IMR-90 (cell line): Measurements from ENCODE around the gene DAAM1.

Source experiments
- BHLHE40 ChIP-seq: fragments of 150-350 bp; IDR thresholded peaks from 2 replicates; pipeline ENCODE4 v1.6.1; 2016; ENCODE audit warnings: mild to moderate bottlenecking, low read depth, low read length
- CEBPB ChIP-seq: IDR thresholded peaks from 2 replicates; pipeline ENCODE4 v1.6.1; 2012; ENCODE audit warnings: low read depth, low read length, improper control_type of control experiment
- CHD1 ChIP-seq: IDR thresholded peaks from 2 replicates; pipeline ENCODE4 v1.6.1; 2012; ENCODE audit warnings: low read depth, low read length, improper control_type of control experiment
- ELK1 ChIP-seq: fragments of 150-350 bp; IDR thresholded peaks from 2 replicates; pipeline ENCODE4 v1.6.1; 2016; ENCODE audit warnings: low read depth, mild to moderate bottlenecking, low read length, moderate library complexity, borderline replicate concordance
- FOS ChIP-seq: fragments of 150-350 bp; IDR thresholded peaks from 2 replicates; pipeline ENCODE4 v1.6.1; 2016; ENCODE audit warnings: low read depth, low read length
- MAFK ChIP-seq: IDR thresholded peaks from 2 replicates; pipeline ENCODE4 v1.6.1; 2012; ENCODE audit warnings: low read depth, low read length, improper control_type of control experiment
- MAZ ChIP-seq: IDR thresholded peaks from 2 replicates; pipeline ENCODE4 v1.6.1; 2012; ENCODE audit warnings: low read depth, mild to moderate bottlenecking, low read length, improper control_type of control experiment, moderate library complexity, borderline replicate concordance
- MXI1 ChIP-seq: IDR thresholded peaks from 2 replicates; pipeline ENCODE4 v1.6.1; 2012; ENCODE audit warnings: low read depth, mild to moderate bottlenecking, low read length, moderate library complexity, borderline replicate concordance
- NFE2L2 ChIP-seq: fragments of 150-350 bp; IDR thresholded peaks from 2 replicates; pipeline ENCODE4 v1.6.1; 2016; ENCODE audit warnings: low read depth, mild to moderate bottlenecking, low read length
- POLR2A ChIP-seq: IDR thresholded peaks from 2 replicates; pipeline ENCODE4 v1.6.1; 2012; ENCODE audit warnings: mild to moderate bottlenecking, low read depth, low read length
- RAD21 ChIP-seq: IDR thresholded peaks from 2 replicates; pipeline ENCODE4 v1.6.1; 2012; ENCODE audit warnings: low read length, improper control_type of control experiment
- RFX5 ChIP-seq: IDR thresholded peaks from 2 replicates; pipeline ENCODE4 v1.8.0; 2012; ENCODE audit warnings: low read depth, mild to moderate bottlenecking, low read length, moderate library complexity
- SMC3 ChIP-seq: fragments of 150-350 bp; IDR thresholded peaks from 2 replicates; pipeline ENCODE4 v1.6.1; 2016; ENCODE audit warnings: low read depth, mild to moderate bottlenecking, antibody characterized with exemption, low read length, moderate library complexity
- TF ChIP-seq, protein P1 (sequence below): conservative IDR thresholded peaks from 2 replicates; pipeline ENCODE4 v1.5.1; 2012; ENCODE audit warnings: mild to moderate bottlenecking, low read depth, low read length, improper control_type of control experiment

DNA sequence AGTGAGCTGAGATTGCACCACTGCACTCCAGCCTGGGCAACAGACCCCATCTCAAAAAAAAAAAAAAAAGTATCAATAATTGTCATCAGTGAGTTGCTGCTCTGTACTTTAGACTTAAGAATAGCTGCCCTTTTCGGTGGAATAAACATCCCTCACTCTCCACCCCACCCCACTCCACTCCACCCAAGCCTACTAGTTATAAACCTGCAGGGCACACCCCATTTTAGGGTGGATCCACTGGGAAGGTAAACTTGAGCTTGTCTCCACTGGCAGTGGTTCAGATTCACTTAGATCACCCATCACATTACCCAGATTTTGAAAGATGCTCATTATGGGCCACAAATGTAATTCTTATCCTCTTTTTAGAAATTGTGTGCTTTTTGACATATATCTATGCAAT is 170.3 kb downstream of the DAAM1 start:
- TF ChIP-seq POLR2A, result no peak
- TF ChIP-seq, protein P1, sequence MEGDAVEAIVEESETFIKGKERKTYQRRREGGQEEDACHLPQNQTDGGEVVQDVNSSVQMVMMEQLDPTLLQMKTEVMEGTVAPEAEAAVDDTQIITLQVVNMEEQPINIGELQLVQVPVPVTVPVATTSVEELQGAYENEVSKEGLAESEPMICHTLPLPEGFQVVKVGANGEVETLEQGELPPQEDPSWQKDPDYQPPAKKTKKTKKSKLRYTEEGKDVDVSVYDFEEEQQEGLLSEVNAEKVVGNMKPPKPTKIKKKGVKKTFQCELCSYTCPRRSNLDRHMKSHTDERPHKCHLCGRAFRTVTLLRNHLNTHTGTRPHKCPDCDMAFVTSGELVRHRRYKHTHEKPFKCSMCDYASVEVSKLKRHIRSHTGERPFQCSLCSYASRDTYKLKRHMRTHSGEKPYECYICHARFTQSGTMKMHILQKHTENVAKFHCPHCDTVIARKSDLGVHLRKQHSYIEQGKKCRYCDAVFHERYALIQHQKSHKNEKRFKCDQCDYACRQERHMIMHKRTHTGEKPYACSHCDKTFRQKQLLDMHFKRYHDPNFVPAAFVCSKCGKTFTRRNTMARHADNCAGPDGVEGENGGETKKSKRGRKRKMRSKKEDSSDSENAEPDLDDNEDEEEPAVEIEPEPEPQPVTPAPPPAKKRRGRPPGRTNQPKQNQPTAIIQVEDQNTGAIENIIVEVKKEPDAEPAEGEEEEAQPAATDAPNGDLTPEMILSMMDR, result no peak
- no peak for TF ChIP-seq RAD21
- no peak for TF ChIP-seq SMC3
- no peak for TF ChIP-seq MXI1
- no peak for TF ChIP-seq RFX5
- TF ChIP-seq CHD1, result no peak
- no peak for TF ChIP-seq FOS
- no peak for TF ChIP-seq MAFK
- TF ChIP-seq BHLHE40, result no peak
- TF ChIP-seq CEBPB, result no peak
- TF ChIP-seq MAZ, result no peak
- TF ChIP-seq ELK1, result no peak
- no peak for TF ChIP-seq NFE2L2
